Endodermal cell (in vitro differentiated cells): ENCODE measurements around the gene ARHGAP27. TPM values are rescaled to one million over a fixed set of nuclear protein-coding genes. Genes with fewer than 3 reads are reported as not detected.

Experiments
- DNase-seq: peaks from one replicate; pipeline ENCODE4 v3.0.0-alpha.2; 2017
- H3K27ac ChIP-seq: 2 replicates; pipeline ENCODE4 v1.5.1; 2013; ENCODE audit warnings: mild to moderate bottlenecking, low read depth, low read length, moderate library complexity
- H3K27me3 ChIP-seq: 2 replicates; pipeline ENCODE4 v1.6.1; 2013; ENCODE audit warnings: mild to moderate bottlenecking, low read length, moderate library complexity; ENCODE audit not compliant: insufficient read depth, control insufficient read depth, poor library complexity, severe bottlenecking
- H3K36me3 ChIP-seq: 2 replicates; pipeline ENCODE4 v1.7.0; 2013; ENCODE audit warnings: mild to moderate bottlenecking, low read length, moderate library complexity; ENCODE audit not compliant: control insufficient read depth, insufficient read depth
- H3K4me1 ChIP-seq: one replicate; pipeline ENCODE4 v1.7.0; 2013; ENCODE audit warnings: low read length; ENCODE audit not compliant: control insufficient read depth, insufficient read depth
- H3K4me3 ChIP-seq: 2 replicates; pipeline ENCODE4 v1.5.1; 2013; ENCODE audit warnings: mild to moderate bottlenecking, low read length, moderate library complexity
- H3K9ac ChIP-seq: 2 replicates; pipeline ENCODE4 v1.6.1; 2013; ENCODE audit warnings: mild to moderate bottlenecking, low read length, moderate library complexity; ENCODE audit not compliant: poor library complexity, severe bottlenecking; ENCODE audit errors: extremely low read depth
- H3K9me3 ChIP-seq: 2 replicates; pipeline ENCODE4 v1.6.1; 2013; ENCODE audit warnings: mild to moderate bottlenecking, low read length, moderate library complexity; ENCODE audit not compliant: control insufficient read depth
- H3K27ac Mint-ChIP-seq: 2 replicates; pipeline ENCODE4 v1.8.0; 2020; ENCODE audit warnings: mixed read lengths
- H3K27me3 Mint-ChIP-seq: 2 replicates; pipeline ENCODE4 v1.8.0; 2021; ENCODE audit warnings: mild to moderate bottlenecking, mixed read lengths; ENCODE audit not compliant: insufficient read depth
- H3K36me3 Mint-ChIP-seq: 2 replicates; pipeline ENCODE4 v1.8.0; 2020; ENCODE audit warnings: low read depth, mixed read lengths
- H3K4me1 Mint-ChIP-seq: 2 replicates; pipeline ENCODE4 v1.8.0; 2020; ENCODE audit warnings: mixed read lengths
- H3K4me3 Mint-ChIP-seq: 2 replicates; pipeline ENCODE4 v1.8.0; 2020; ENCODE audit warnings: mild to moderate bottlenecking, moderate library complexity, mixed read lengths
- H3K9me3 Mint-ChIP-seq: 2 replicates; pipeline ENCODE4 v1.8.0; 2020; ENCODE audit warnings: mild to moderate bottlenecking, mixed read lengths
- CTCF ChIP-seq: fragments of 200-600 bp; sonication (generic); conservative IDR thresholded peaks from 2 replicates; pipeline ENCODE4 v1.5.0; 2021; ENCODE audit warnings: antibody characterized with exemption, mild to moderate bottlenecking
- WGBS, 2 experiments: methylation state at CpG; one replicate each; pipeline versions ENCODE4 v1.1.5 to v1.1.7; 2013; ENCODE audit warnings: missing lambda C conversion rate in 2 of 2, mixed read lengths in 1 of 2; ENCODE audit not compliant: insufficient coverage in 1 of 2, insufficient read length in 1 of 2; 5-methylcytosine and 5-hydroxymethylcytosine counted together
- total RNA-seq, 2 donors: library from RNA; stranded (reverse); fragmentation: NEBNext Ultra II Directional in 1 of 2; extraction: Animal tissue kit (Norgen Biotek cat#: 25700) in 1 of 2; gene quantifications; 2 replicates in 1 of 2; 3 replicates in 1 of 2; pipeline ENCODE4 v1.2.1, GENCODE V29; 2021

Gene ARHGAP27
- total RNA-seq, 2 donors from 2014 or later = 16.4 to 20.6 TPM

- H3K4me3 ChIP-seq = no peak overlapping the region
- TF ChIP-seq CTCF = no peak
- H3K36me3 Mint-ChIP-seq = peaks cover 29% of the 10 kb centered on the region
- peaks cover 2% of the 10 kb centered on the region for H3K4me1 Mint-ChIP-seq
- no peaks in the 10 kb centered on the region for H3K9me3 ChIP-seq
- H3K4me1 ChIP-seq = no peaks in the 10 kb centered on the region
- H3K27ac Mint-ChIP-seq = no peak overlapping the region
- peaks cover 13% of the 10 kb centered on the region for H3K27me3 Mint-ChIP-seq
- H3K9ac ChIP-seq = no peak overlapping the region
- no peaks in the 10 kb centered on the region for H3K27me3 ChIP-seq
- 94 to 98% methylated on average over 18 to 60 of the region's 60 CpGs for WGBS, 2 experiments
- DNase-seq = no peak
- H3K36me3 ChIP-seq = no peaks in the 10 kb centered on the region
- peaks cover 4% of the 10 kb centered on the region for H3K9me3 Mint-ChIP-seq
- no peak overlapping the region for H3K4me3 Mint-ChIP-seq
- no peak overlapping the region for H3K27ac ChIP-seq
Observed at GRCh38 chr17:45395569-45396415, 36.9 kb downstream of the ARHGAP27 start.

GRCh38 chr17:45394913-45395568 is 37.6 kb downstream of the ARHGAP27 start:
- H3K27ac ChIP-seq = no peak overlapping the region
- Mint-ChIP-seq H3K27me3 (peaks cover 13% of the 10 kb centered on the region), H3K9me3 (peaks cover 4% of the 10 kb centered on the region), H3K4me1 (peaks cover 2% of the 10 kb centered on the region), H3K27ac (peak overlapping the region; percentile 81), H3K4me3 (no peak overlapping the region), H3K36me3 (peaks cover 26% of the 10 kb centered on the region)
- H3K36me3 ChIP-seq = no peaks in the 10 kb centered on the region
- 30 to 43% methylated on average over 10 to 24 of the region's 30 CpGs for WGBS, 2 experiments
- no peaks in the 10 kb centered on the region for H3K9me3 ChIP-seq
- DNase-seq = peak; percentile 98
- no peaks in the 10 kb centered on the region for H3K4me1 ChIP-seq
- H3K27me3 ChIP-seq = no peaks in the 10 kb centered on the region
- H3K4me3 ChIP-seq = no peak overlapping the region
- peak; percentile 93 for TF ChIP-seq CTCF
- H3K9ac ChIP-seq = no peak overlapping the region

- Histone ChIP-seq H3K9ac (no peak overlapping the region), H3K27me3 (no peaks in the 10 kb centered on the region), H3K27ac (no peak overlapping the region), H3K4me3 (no peak overlapping the region), H3K36me3 (no peaks in the 10 kb centered on the region), H3K9me3 (no peaks in the 10 kb centered on the region), H3K4me1 (no peaks in the 10 kb centered on the region)
- Mint-ChIP-seq H3K36me3 (peaks cover 24% of the 10 kb centered on the region), H3K4me3 (no peak overlapping the region), H3K27me3 (peaks cover 15% of the 10 kb centered on the region), H3K27ac (no peak overlapping the region), H3K4me1 (peaks cover 2% of the 10 kb centered on the region), H3K9me3 (peaks cover 4% of the 10 kb centered on the region)
- no peak for DNase-seq
- WGBS, 2 experiments = 93 to 100% methylated on average over 1 to 4 of the region's 4 CpGs
- TF ChIP-seq CTCF = no peak
Observed at GRCh38 chr17:45394564-45394912, 38.1 kb downstream of the ARHGAP27 start.
